Ishikawa (cell line): ENCODE data around the gene TFF1.

Experiments used
- CEBPB ChIP-seq: IDR thresholded peaks from 2 replicates; pipeline ENCODE4 v1.6.1; 2012
- CREB1 ChIP-seq: IDR thresholded peaks from 2 replicates; pipeline ENCODE4 v1.6.1; 2012; ENCODE audit warnings: low read depth
- EGR1 ChIP-seq: IDR thresholded peaks from 2 replicates; pipeline ENCODE4 v1.6.1; 2012
- EP300 ChIP-seq: IDR thresholded peaks from 2 replicates; pipeline ENCODE4 v1.6.1; 2012; ENCODE audit warnings: borderline replicate concordance
- FOXM1 ChIP-seq: IDR thresholded peaks from 2 replicates; pipeline ENCODE4 v1.6.1; 2012; ENCODE audit warnings: low read depth, borderline replicate concordance
- MAX ChIP-seq: IDR thresholded peaks from 2 replicates; pipeline ENCODE4 v1.6.1; 2012
- NFIC ChIP-seq: IDR thresholded peaks from 2 replicates; pipeline ENCODE4 v1.6.1; 2012
- RAD21 ChIP-seq: IDR thresholded peaks from 2 replicates; pipeline ENCODE4 v1.6.1; 2012; ENCODE audit warnings: low read depth
- REST ChIP-seq: IDR thresholded peaks from 2 replicates; pipeline ENCODE4 v1.6.1; 2012; ENCODE audit warnings: low read depth, mild to moderate bottlenecking
- TAF1 ChIP-seq: IDR thresholded peaks from 2 replicates; pipeline ENCODE4 v1.6.1; 2012; ENCODE audit warnings: low read depth, mild to moderate bottlenecking
- TCF12 ChIP-seq: IDR thresholded peaks from 2 replicates; pipeline ENCODE4 v1.6.1; 2012; ENCODE audit warnings: low read depth
- TEAD4 ChIP-seq: IDR thresholded peaks from 2 replicates; pipeline ENCODE4 v1.6.1; 2012
- USF1 ChIP-seq: IDR thresholded peaks from 2 replicates; pipeline ENCODE4 v1.6.1; 2012
- YY1 ChIP-seq: IDR thresholded peaks from 2 replicates; pipeline ENCODE4 v1.6.1; 2012; ENCODE audit warnings: low read depth
- ZBTB7A ChIP-seq: IDR thresholded peaks from 2 replicates; pipeline ENCODE4 v1.6.1; 2012; ENCODE audit warnings: low read depth

The TFF1 gene

GRCh38 chr21:42352441-42353095 lies 13.8 kb downstream of the TFF1 start:
- TF ChIP-seq NFIC (no peak), REST (no peak), EP300 (no peak), ZBTB7A (no peak), RAD21 (no peak), FOXM1 (no peak), TEAD4 (no peak), TCF12 (no peak), TAF1 (no peak), USF1 (no peak), CEBPB (no peak), EGR1 (no peak), MAX (no peak), YY1 (no peak), CREB1 (no peak)

- TF ChIP-seq CEBPB (no peak), TEAD4 (no peak), REST (no peak), TCF12 (no peak)
Measured at GRCh38 chr21:42351626-42352440, 14.5 kb downstream of the TFF1 start.

- TF ChIP-seq TEAD4 (no peak), CEBPB (no peak)
Measured at GRCh38 chr21:42350927-42351426, 15.4 kb downstream of the TFF1 start, which contains the start of gene TFF2. TFF2 (minus strand) TSS chr21:42350994; CDS start chr21:42350957, 37 bp downstream.

DNA sequence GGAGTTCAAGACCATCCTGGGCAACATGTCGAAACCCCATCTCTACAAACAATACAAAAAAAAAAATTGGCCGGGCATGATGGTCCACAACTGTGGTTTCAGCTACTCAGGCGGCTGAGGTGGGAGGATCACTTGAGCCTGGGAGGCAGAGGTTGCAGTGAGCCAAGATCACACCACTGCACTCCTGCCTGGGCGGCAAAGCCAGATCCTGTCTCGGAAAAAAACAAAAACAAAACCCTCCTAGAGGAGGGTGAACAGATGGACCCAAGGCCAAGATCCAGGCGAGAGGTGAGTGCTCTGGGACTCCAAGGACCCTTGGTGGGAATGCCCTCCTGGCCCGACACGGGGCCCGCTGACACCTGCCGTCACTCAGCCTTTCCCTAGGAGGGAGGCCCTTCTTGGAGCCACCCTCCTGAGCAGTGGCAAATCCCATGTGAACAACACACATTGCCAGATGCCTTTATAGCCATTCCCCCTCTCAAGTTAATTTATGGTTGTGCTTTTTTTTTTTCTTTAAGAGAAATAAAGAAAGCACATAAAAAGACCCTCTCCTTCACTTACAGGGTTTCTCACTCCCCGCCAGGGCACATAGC lies 15.9 kb downstream of the TFF1 start:
- TF ChIP-seq TCF12 (no peak), TAF1 (no peak), EP300 (no peak), RAD21 (no peak), YY1 (no peak), USF1 (no peak)

DNA sequence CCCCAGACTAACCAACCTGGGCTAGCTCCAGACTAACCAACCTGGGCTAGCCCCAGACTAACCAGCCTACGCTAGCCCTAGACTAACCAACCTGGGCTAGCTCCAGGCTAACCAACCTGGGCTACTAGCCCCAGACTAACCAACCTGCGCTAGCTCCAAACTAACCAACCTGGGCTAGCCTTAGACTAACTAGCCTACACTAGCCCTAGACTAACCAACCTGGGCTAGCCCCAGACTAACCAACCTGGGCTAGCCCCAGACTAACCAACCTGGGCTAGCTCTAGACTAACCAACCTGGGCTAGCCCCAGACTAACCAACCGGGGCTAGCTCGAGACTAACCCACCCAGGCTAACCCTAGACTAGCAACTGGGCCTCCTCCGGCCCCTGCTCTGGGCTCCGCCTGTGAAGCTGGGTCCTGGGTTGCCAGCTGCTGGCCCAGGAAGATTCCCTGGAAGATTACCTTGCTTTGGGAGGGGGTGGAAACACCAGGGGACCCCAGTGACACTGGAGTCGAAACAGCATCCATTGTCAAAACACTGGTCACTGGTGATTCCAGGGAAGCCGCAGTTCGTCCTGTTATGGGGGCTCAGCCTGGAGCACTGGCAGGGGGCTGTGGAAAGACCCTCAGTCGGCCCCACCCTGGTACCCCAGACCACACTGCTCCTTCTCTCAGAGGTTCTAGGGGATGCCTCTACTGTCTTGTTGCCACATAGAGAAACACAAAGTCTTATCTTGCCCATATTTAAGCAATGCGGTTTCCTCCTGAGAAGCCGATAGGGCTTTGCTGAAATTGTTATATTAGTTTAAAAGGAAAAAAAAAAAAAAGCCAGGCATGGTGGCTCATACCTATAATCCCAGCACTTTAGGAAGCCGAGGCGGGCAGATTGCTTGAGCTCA lies 16.7 kb downstream of the TFF1 start:
- no peak for TF ChIP-seq NFIC
- no peak for TF ChIP-seq TCF12
- TF ChIP-seq RAD21 = no peak
- no peak for TF ChIP-seq CREB1
- TF ChIP-seq TAF1 = no peak
- no peak for TF ChIP-seq TEAD4
- no peak for TF ChIP-seq USF1
- no peak for TF ChIP-seq YY1
- no peak for TF ChIP-seq CEBPB
- no peak for TF ChIP-seq MAX
